Uterus (tissue), 2 donors: Measurements from ENCODE around the gene GNS.

Experiments
- CTCF ChIP-seq, 4 experiments: fragments of 200-600 bp in 2 of 4; fragments of 450-650 bp in 2 of 4; sonication (generic) in 2 of 4; IDR thresholded peaks; one replicate each; pipeline ENCODE4 v1.5.1; 2016 to 2019; ENCODE audit warnings: antibody characterized with exemption in 4 of 4, mild to moderate bottlenecking in 2 of 4, moderate library complexity in 1 of 4
- POLR2A ChIP-seq, 2 donors: fragments of 450-650 bp; IDR thresholded peaks; one replicate each; pipeline ENCODE4 v1.6.1; 2016; ENCODE audit warnings: antibody characterized with exemption in 2 of 2, mild to moderate bottlenecking in 1 of 2, moderate library complexity in 1 of 2

GRCh38 chr12:64670019-64670418, 89.2 kb downstream of the GNS start:
- TF ChIP-seq CTCF (IDR thresholded peaks at IDR 0.05) (peak in 1 of 4 experiments; percentile 3), POLR2A (IDR thresholded peaks at IDR 0.05) (no peak)
